Rectal smooth muscle tissue (tissue), 1 donor: ENCODE data around the gene TMEM88.

ENCODE experiments used
- H3K27ac ChIP-seq: one replicate; pipeline ENCODE4 v1.7.0; 2013; ENCODE audit warnings: low read depth, low read length, inconsistent platforms
- H3K27me3 ChIP-seq: one replicate; pipeline ENCODE4 v1.7.0; 2013; ENCODE audit warnings: low read length; ENCODE audit not compliant: control insufficient read depth, insufficient read depth
- H3K36me3 ChIP-seq: one replicate; pipeline ENCODE4 v1.7.0; 2013; ENCODE audit warnings: low read length; ENCODE audit not compliant: control insufficient read depth, insufficient read depth
- H3K4me1 ChIP-seq: one replicate; pipeline ENCODE4 v1.7.0; 2013; ENCODE audit warnings: low read length; ENCODE audit not compliant: control insufficient read depth, insufficient read depth
- H3K4me3 ChIP-seq: one replicate; pipeline ENCODE4 v1.7.0; 2013; ENCODE audit warnings: low read length
- H3K9ac ChIP-seq: one replicate; pipeline ENCODE4 v1.7.0; 2013; ENCODE audit warnings: low read length

TMEM88 gene

DNA sequence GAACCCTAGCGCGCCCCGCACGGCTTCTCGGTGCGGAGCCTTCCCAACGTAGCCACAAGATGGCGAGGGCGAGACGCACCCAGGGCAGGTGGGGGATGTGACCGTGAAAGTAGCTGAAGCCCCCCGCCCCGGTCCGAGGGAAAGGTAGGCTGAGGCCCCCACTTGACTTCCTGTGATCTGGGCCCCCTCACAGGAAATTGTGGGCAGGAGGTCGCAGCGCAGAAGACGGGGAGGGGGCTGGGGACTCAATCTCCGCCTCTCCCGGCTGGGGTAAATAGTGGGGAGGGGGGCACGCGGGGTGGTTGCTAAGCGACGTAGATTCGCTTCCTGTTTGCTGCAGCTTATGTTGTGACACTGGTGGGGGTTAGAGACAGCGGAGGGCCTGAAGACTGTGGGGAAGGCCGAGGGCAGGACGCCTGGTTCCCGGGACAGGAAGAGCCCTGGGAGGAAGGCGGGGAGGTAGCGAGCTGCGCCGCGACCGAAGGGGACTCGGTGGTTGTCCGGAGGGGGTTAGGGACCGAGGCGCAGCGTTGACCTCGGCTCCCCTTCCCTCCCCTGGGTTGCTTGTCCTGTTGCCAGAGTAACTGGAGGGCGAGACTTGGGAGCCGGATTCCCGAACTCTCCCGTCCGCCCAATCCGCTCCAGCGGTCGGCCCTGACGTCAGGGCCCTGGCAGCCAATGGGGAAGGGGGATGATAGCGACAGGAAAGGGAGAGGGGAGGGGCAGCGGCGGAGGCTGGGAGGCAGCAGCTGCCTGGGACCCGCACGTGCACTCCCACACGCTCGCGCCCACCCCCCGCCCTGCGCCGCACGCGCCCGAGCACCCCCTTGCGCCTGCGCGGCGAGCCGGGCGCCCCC, 19.7 kb upstream of the TMEM88 start:
- H3K27me3 ChIP-seq: no peaks in the 10 kb centered on the region
- peaks cover 3% of the 10 kb centered on the region for H3K36me3 ChIP-seq
- H3K9ac ChIP-seq: peak overlapping the region; percentile 93
- H3K27ac ChIP-seq: peak overlapping the region; percentile 92
- H3K4me1 ChIP-seq: peaks cover 23% of the 10 kb centered on the region
- peak overlapping the region; percentile 83 for H3K4me3 ChIP-seq

- Histone ChIP-seq H3K27ac (peak overlapping the region; percentile 92), H3K27me3 (no peaks in the 10 kb centered on the region), H3K9ac (peak overlapping the region; percentile 93), H3K36me3 (peaks cover 3% of the 10 kb centered on the region), H3K4me3 (peak overlapping the region; percentile 83), H3K4me1 (peaks cover 23% of the 10 kb centered on the region)
Observed at GRCh38 chr17:7835814-7836595, 18.9 kb upstream of the TMEM88 start.

GRCh38 chr17:7836596-7837407, 18.1 kb upstream of the TMEM88 start:
- peak overlapping the region; percentile 92 for H3K27ac ChIP-seq
- peak overlapping the region; percentile 93 for H3K9ac ChIP-seq
- H3K36me3 ChIP-seq: peaks cover 3% of the 10 kb centered on the region
- H3K4me1 ChIP-seq: peaks cover 28% of the 10 kb centered on the region
- H3K4me3 ChIP-seq: peak overlapping the region; percentile 83
- H3K27me3 ChIP-seq: no peaks in the 10 kb centered on the region

- Histone ChIP-seq H3K9ac (peak overlapping the region; percentile 45), H3K4me3 (peak overlapping the region; percentile 83), H3K27ac (peak overlapping the region; percentile 92), H3K4me1 (peaks cover 28% of the 10 kb centered on the region), H3K36me3 (peaks cover 3% of the 10 kb centered on the region), H3K27me3 (no peaks in the 10 kb centered on the region)
Observed at GRCh38 chr17:7837408-7838088, 17.3 kb upstream of the TMEM88 start.

DNA sequence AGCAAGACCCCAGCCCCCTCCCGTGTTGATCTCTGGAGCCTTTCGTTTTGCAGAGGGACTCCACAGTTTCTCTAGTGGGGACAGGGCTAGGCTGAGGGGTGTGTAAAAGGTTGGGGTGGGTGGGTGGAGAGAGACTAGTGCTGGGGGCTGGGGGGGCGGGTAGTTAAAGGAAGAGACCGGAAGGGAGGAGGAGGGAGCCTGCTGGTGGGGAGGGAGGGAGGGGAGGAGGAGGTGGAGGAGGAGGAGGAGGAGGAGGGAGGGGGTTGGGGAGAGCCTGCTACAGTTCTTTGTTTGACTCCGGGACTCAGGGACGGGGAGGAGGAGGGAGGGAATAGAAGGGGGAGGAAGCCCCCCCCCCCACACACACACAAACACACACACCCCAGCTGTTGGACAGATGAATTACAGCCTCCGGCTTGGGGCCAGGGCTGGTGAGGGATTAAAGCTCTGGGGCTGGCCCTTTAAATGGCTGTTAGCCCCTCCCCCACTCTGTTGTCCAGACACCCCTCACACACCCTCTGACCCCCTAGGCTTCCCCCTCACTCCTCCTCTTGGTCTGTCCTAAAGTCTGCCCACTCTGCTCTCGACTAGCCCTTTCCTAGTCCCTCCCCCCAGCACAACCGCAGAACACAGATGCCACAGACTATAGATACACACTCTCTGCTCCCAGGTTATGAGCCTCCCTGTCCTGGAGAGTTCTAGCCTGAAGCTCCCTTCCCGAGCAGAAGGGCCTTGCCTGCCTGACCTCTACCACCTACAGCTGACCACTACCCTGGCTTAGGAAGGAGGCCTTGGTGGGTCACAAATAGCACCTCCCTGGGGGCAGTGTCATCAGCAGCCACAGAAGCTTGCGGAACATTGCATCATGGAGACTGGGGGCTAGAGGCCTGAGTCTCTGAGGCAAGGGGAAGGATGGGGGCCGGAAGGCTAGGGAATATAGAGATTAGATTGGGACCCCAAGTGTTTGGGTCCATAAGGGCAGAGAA, 16.5 kb upstream of the TMEM88 start:
- Histone ChIP-seq H3K4me1 (peaks cover 26% of the 10 kb centered on the region), H3K4me3 (peak overlapping the region; percentile 53)

GRCh38 chr17:7839190-7839875, 15.5 kb upstream of the TMEM88 start:
- peak overlapping the region; percentile 53 for H3K4me3 ChIP-seq
- no peak overlapping the region for H3K9ac ChIP-seq
- H3K4me1 ChIP-seq: peaks cover 23% of the 10 kb centered on the region

More for the DNA sequence above, 16.5 kb upstream of the TMEM88 start:
- peak overlapping the region; percentile 25 for H3K9ac ChIP-seq
- peak overlapping the region; percentile 92 for H3K27ac ChIP-seq
- no peaks in the 10 kb centered on the region for H3K27me3 ChIP-seq
- peaks cover 3% of the 10 kb centered on the region for H3K36me3 ChIP-seq

GRCh38 chr17:7839876-7840261, 15.0 kb upstream of the TMEM88 start:
- H3K4me1 ChIP-seq: peaks cover 23% of the 10 kb centered on the region
- H3K4me3 ChIP-seq: no peak overlapping the region
- H3K36me3 ChIP-seq: peaks cover 3% of the 10 kb centered on the region
- H3K27me3 ChIP-seq: no peaks in the 10 kb centered on the region
- H3K9ac ChIP-seq: no peak overlapping the region
- H3K27ac ChIP-seq: no peak overlapping the region

More at GRCh38 chr17:7839190-7839875, 15.5 kb upstream of the TMEM88 start:
- peak overlapping the region; percentile 50 for H3K27ac ChIP-seq
- no peaks in the 10 kb centered on the region for H3K27me3 ChIP-seq
- H3K36me3 ChIP-seq: peaks cover 3% of the 10 kb centered on the region

- H3K36me3 ChIP-seq: peaks cover 3% of the 10 kb centered on the region
- H3K27ac ChIP-seq: no peak overlapping the region
- H3K27me3 ChIP-seq: no peaks in the 10 kb centered on the region
- H3K9ac ChIP-seq: no peak overlapping the region
- H3K4me3 ChIP-seq: no peak overlapping the region
- peaks cover 28% of the 10 kb centered on the region for H3K4me1 ChIP-seq
Observed at GRCh38 chr17:7840441-7840840, 14.4 kb upstream of the TMEM88 start.

GRCh38 chr17:7840875-7841274, 14.0 kb upstream of the TMEM88 start:
- Histone ChIP-seq H3K27me3 (no peaks in the 10 kb centered on the region), H3K27ac (peak overlapping the region; percentile 96), H3K4me1 (peaks cover 31% of the 10 kb centered on the region), H3K9ac (no peak overlapping the region), H3K36me3 (peaks cover 3% of the 10 kb centered on the region), H3K4me3 (peak overlapping the region; percentile 90)

- Histone ChIP-seq H3K27ac (peak overlapping the region; percentile 96), H3K4me1 (peaks cover 31% of the 10 kb centered on the region), H3K36me3 (peaks cover 7% of the 10 kb centered on the region), H3K4me3 (peak overlapping the region; percentile 90), H3K27me3 (no peaks in the 10 kb centered on the region), H3K9ac (peak overlapping the region; percentile 94)
Observed at GRCh38 chr17:7841396-7841914, 13.4 kb upstream of the TMEM88 start.
